K562 (cell line): ENCODE results near the gene GADD45B. TPM values are rescaled to one million over a fixed set of nuclear protein-coding genes. Genes with fewer than 3 reads are reported as not detected.
A peak's percentile ranks its signal among the peaks of the same experiment; 100 is the strongest.

Experiments
- CEBPG ChIP-seq, 3 experiments: fragments of 200-800 bp in 1 of 3; sonication (Bioruptor generic) in 1 of 3; sonication (generic) in 1 of 3; formaldehyde crosslinking in 1 of 3; IDR thresholded peaks in 2 of 3; conservative IDR thresholded peaks in 1 of 3; 2 replicates each; pipeline versions ENCODE4 v1.6.1 to v1.8.0; 2016 to 2022; ENCODE audit warnings: missing compliant biosample characterization in 2 of 3, missing genetic modification characterization in 2 of 3, mild to moderate bottlenecking in 1 of 3, missing genetic modification reagents in 1 of 3
- CTCFL ChIP-seq: IDR thresholded peaks from 2 replicates; pipeline ENCODE4 v1.6.1; 2011; ENCODE audit warnings: borderline replicate concordance, low read depth, mild to moderate bottlenecking, moderate library complexity, low read length; ENCODE audit not compliant: insufficient read depth, poor library complexity, severe bottlenecking
- NR1H2 ChIP-seq: sonication (generic); formaldehyde crosslinking; IDR thresholded peaks from 2 replicates; pipeline ENCODE4 v1.4.0; 2020; ENCODE audit warnings: mild to moderate bottlenecking, missing genetic modification reagents
- RUNX1 ChIP-seq: sonication (generic); IDR thresholded peaks from 2 replicates; pipeline ENCODE4 v1.6.1; 2016; ENCODE audit warnings: antibody characterized with exemption, low read depth
- SAP30 ChIP-seq: fragments of 200-600 bp; sonication (generic); IDR thresholded peaks from 2 replicates; pipeline ENCODE4 v1.6.1; 2012; ENCODE audit warnings: borderline replicate concordance, low read depth, mild to moderate bottlenecking, moderate library complexity, low read length, control low read depth, inconsistent platforms; ENCODE audit not compliant: insufficient read depth, poor library complexity, severe bottlenecking
- polyA plus RNA-seq, 8 experiments: library from polyadenylated mRNA; depleted of rRNA in 4 of 8; stranded (reverse) in 5 of 8; unstranded in 3 of 8; fragments of >200 nt; fragmentation: Nextera tagmentation in 2 of 8; fragmentation: Illumina TruSeq in 1 of 8; extraction: Ambion mirVana in 2 of 8; extraction: Trizol in 1 of 8; gene quantifications; 2 replicates each; pipeline versions ENCODE4 v1.2.1 to v1.2.3, GENCODE V29; 2011 to 2014; ENCODE audit warnings: inconsistent platforms in 1 of 8, missing spikeins in 1 of 8
- total RNA-seq, 7 experiments: library from RNA; depleted of rRNA in 6 of 7; stranded (reverse); fragments of >200 nt in 6 of 7; fragmentation: Illumina TruSeq in 2 of 7; extraction: Trizol in 2 of 7; gene quantifications; 2 replicates each; pipeline versions ENCODE4 v1.2.1 to v1.2.3, GENCODE V29; 2011 to 2021; ENCODE audit warnings: low replicate concordance in 1 of 7

The GADD45B gene
- total and polyA plus RNA-seq, 9 of the 15 experiments (the other 6 are each of a cell fraction or from before 2014, with no cell fraction given): 0.06 to 4.1 (median 2.1) TPM

GRCh38 chr19:2426611-2427428, 49.1 kb upstream of the GADD45B start (continued):
- TF ChIP-seq RUNX1: 0 out of 2 replicates have a peak, but pooled peaks have one; percentile 46
- peak; percentile 40 for TF ChIP-seq SAP30
- TF ChIP-seq CTCFL: no peak
- no peak for TF ChIP-seq NR1H2
- no peak for TF ChIP-seq CEBPG (CRISPR knock-in tag; IDR thresholded peaks at IDR 0.05)
- no peak for TF ChIP-seq CEBPG (tag; conservative IDR thresholded peaks at IDR 0.05 in 1 of 2, IDR thresholded peaks at IDR 0.05 in 1 of 2)
